ENCODE measurements around the gene RAB5A.

GRCh38 chr3:20001932-20002331 is 55.0 kb downstream of the RAB5A start:
- no peak for TF ChIP-seq CTCF (IDR thresholded peaks at IDR 0.05)
- TF ChIP-seq ZFX (IDR thresholded peaks at IDR 0.05; ENCODE audit: borderline replicate concordance), result no peak

All from 22Rv1 (cell line).